Inflammatory macrophage treated with lipopolysaccharide for 1 hour (primary cell): ENCODE measurements around the gene IFI44L.

Experiments used
- DNase-seq, 2 donors: peaks; one replicate each; pipeline ENCODE4 v3.0.0-alpha.2; 2020 to 2022

The IFI44L gene

GRCh38 chr1:78619803-78620579 lies at the start of gene IFI44L:
TSS of gene IFI44L (plus strand) at chr1:78620448. CDS start at chr1:78627916, 7,468 bp downstream.
- DNase-seq = peak in 1 of 2 donors; percentile 68

DNA sequence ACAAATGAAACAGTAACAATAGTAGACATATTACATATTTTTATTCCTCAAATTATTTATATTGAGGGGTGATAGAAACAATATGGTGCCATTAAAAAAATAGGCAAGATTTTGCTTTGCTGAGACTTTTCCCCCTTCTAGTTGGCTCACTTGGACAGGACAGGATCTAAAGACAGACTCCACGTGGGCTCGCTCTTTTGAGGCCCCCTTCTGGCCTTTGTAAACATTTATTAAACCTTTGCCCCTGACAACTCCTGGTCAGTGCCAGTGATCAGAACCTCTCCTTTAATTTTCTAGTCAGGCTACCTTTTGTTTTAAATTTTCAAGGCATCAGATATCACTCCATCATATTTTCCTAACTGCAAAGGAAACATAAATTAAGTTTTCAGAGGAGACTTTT lies 49.7 kb upstream of the IFI44L start:
- DNase-seq = no peak

- no peak for DNase-seq
Measured at GRCh38 chr1:78577257-78578100, 42.8 kb upstream of the IFI44L start.

GRCh38 chr1:78586572-78586971 lies 33.7 kb upstream of the IFI44L start:
- DNase-seq = no peak

DNA sequence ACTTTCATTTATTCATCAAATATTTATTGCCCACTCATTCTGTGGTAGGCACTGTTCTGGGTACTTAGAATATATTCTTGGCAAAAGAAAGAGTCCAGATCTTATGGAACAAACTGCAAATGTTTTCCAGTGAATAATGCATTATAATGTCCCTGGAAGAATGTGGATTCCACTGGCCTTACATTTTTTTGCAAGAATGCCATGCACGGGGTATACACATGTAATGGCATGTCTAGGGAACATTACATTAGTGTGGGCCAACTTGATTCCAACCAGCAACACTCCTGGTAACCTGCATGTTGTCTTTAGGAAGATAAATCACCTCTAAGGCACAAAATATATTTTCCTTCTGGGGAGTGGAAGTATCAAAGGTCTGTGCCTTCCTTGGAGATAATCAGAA lies 33.0 kb upstream of the IFI44L start:
- no peak for DNase-seq

GRCh38 chr1:78591971-78592370 lies 28.3 kb upstream of the IFI44L start:
- no peak for DNase-seq

DNA sequence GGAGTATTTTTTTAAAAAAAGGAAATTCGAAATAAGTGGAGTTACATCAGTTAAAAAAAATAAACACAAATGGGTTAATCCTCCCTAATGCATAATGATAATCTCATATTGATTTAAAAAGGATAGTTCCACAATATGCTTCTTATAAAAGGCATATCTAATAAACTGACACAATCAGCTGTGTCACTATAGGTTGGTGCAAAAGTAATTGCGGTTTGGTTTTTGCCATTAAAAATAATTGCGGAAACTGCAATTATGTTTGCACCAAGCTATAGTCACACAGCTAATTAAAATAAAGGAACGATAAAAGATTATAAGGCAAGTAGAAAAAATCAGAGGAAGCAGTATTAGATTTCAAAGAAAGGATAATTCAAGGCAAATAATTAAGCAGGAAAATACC lies 21.0 kb upstream of the IFI44L start:
- DNase-seq = no peak

GRCh38 chr1:78601068-78601467 lies 19.2 kb upstream of the IFI44L start:
- no peak for DNase-seq

GRCh38 chr1:78603206-78603605 lies 17.0 kb upstream of the IFI44L start:
- no peak for DNase-seq

GRCh38 chr1:78604643-78605042 lies 15.6 kb upstream of the IFI44L start:
- DNase-seq = no peak

DNA sequence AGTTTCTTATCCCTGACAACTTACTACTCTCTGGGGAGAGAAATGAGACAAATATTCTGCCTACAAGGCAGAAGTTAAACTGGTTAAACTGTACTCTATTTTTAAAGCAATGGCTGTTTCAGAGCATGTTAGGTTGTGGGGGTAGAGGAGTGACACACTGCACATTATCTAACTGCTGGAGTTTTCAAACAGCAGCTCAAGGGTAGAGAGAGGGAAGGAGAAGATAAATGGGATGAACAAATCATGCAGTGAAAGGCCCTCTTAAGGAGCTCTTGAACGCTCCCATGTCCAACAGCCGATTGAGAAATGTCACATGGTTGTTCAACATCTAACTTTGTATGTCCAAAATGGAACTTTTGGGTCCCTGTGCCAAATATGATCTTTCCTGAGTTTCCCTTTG lies 14.0 kb upstream of the IFI44L start:
- no peak for DNase-seq

GRCh38 chr1:78607334-78607927 lies 12.8 kb upstream of the IFI44L start:
- peak in 1 of 2 donors; percentile 15 for DNase-seq

GRCh38 chr1:78607944-78608343 lies 12.3 kb upstream of the IFI44L start:
- no peak for DNase-seq

DNA sequence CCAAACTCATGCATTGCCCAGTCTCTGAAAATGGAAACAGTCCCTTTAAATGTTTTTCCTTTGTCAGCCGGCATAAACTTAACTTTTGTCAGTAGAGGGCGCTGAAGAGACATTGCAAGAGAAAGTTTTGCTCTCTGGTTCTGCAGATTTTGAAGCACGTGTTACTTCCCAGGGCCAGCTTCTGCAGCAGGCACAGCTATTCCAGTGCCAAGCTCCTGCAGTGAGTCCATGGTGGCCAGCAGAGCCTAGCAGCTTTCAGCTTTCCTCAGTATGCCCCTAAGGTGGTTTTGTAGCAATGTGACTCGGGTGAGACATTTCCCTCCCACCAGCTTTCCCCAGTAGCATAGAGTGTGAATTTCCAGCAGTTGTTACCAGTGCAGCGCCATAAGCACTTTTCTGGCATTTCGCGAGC lies 2.6 kb upstream of the IFI44L start:
- peak; percentile 63 to 93 for DNase-seq

DNA sequence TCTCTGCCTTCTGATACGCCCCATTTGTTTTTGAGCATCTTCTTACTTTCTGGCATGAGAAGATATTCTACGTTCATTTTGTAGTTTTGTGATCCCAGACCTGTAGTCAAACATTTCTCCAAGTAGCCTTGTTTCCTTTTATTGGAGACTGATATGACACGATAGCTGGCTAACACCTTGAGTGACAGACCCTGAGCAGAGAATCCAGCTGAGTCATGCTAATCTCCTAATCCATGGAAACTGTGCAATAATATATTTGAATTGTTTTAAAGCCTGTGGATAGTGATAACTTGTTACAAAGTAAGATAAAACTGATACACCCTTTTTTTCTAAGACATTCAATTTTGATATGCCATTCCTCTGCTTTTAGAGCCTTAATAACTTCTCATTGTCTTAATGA lies 1.2 kb upstream of the IFI44L start:
- no peak for DNase-seq

- no peak for DNase-seq
Measured at GRCh38 chr1:78619446-78619802, 824 bp upstream of the IFI44L start.

DNA sequence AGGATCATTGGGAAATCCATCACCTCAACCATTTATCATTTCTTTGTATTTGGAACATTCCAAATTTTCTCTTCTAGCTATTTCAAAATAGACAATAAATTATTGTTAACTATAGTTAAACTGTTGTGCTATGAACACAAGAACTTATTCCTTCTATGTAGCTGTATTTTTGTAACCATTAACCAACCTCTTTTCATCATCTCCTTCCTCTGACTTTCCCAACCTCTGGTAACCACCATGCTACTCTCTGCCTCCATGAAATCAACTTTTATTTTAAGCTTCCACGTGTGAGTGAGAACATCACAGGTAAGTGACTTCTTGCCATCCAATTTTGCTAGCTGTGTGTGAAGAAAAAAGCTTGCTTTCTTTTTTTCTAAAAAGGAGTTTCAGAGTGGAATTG lies 418 bp downstream of the IFI44L start:
- peak in 1 of 2 donors; percentile 16 for DNase-seq

- no peak for DNase-seq
Measured at GRCh38 chr1:78622548-78622947, 2.3 kb downstream of the IFI44L start.

DNA sequence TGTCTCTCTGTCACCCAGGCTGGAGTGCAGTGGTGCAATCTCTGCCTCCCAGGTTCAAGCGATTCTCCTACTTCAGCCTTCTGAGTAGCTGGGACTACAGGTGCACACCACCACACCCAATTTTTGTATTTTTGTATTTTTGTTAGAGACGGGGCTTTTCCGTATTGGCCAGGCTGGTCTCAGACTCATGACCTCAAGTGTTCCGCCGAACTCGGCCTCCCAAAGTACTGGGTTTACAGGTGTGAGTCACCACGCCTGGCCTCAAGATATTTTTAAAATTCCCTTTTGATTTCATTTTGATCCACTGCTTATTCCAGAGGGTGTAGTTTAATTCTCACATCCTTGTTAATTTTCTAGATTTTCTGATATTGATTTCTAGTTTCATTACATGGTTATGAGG lies 3.8 kb downstream of the IFI44L start:
- DNase-seq = no peak

GRCh38 chr1:78627321-78627720 lies 7.1 kb downstream of the IFI44L start:
- no peak for DNase-seq

GRCh38 chr1:78630600-78630999 lies 10.4 kb downstream of the IFI44L start:
- no peak for DNase-seq

DNA sequence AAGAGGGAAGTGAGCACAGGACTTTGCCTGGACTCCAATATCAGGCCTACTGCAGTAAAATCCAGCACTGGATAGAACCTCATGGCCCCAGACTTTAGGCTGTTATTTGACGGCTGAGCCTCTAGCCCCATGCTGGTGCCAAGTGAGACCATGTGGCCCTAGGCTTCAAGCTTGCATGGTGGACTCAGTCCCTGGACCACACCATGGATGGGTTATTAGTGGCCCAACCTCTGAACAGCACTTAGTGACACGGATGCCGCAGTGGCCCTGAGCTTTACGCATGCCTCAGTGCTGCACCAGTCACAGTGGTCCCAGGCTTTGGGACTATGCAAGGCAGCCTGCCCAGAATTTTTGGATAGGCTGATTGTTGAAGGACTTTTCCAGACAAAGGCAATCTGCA lies 13.0 kb downstream of the IFI44L start:
- no peak for DNase-seq

DNA sequence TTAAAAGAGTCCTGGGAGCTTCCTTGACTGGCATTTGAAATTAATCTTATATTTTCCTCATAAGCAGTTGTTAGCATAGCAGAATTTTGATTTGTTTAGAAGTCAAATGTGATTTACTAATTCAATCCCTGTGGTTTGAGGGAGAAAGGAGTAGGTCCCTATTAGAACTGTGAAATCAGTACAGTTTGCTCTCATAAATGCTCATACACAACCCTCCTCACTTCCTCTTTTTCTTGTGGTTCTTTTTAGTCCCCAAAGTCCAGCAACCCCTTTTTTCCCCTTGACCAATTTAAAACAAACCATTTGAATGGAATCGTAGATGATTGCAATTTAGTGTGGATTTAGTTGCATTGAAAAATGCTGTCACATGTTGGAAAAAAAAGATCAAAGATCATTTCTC lies 20.2 kb downstream of the IFI44L start:
- DNase-seq = no peak

GRCh38 chr1:78641558-78641957 lies 21.3 kb downstream of the IFI44L start:
- DNase-seq = no peak
